ENCODE data around the gene CCDC141. TPM values are rescaled to one million over a fixed set of nuclear protein-coding genes. Genes with fewer than 3 reads are reported as not detected.

Gene CCDC141
- total and polyA plus RNA-seq, 2 donors (not counting 3 experiments of a cell fraction or from before 2014, with no cell fraction given), result not detected

DNA sequence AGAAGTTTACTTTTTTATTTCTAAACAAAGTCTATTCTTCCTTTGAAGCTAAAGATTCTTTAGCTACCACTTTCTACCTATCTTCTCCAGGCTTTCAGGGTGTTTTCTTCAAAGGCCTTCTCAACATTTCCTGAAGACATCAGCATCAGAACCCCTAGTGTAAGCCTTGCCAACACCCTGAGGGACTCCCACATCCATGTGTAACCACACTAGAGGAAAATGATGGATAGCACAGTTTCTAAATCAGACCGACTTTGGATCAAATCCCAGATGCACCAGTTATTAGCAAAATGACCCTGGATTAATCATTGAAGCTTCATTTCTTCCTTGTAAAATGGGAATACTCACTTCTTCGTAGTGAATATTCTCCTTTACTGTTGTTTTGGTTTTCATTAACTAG is 238.0 kb downstream of the CCDC141 start:
- FAIRE-seq (no peak), DNase-seq (ENCODE audit: low read depth, low spot score) (no peak)
- no peak overlapping the region for H3K9ac ChIP-seq (replicated peaks; ENCODE audit: extremely low read depth, insufficient read depth, low read length)
- H4K20me1 ChIP-seq (replicated peaks; ENCODE audit: control insufficient read depth, extremely low read depth, insufficient read depth, low read length), result no peaks in the 10 kb centered on the region
- intact Hi-C loops (cut with micrococcal nuclease) (no loop called here), dilution Hi-C loops (cut with MboI; ENCODE audit: extremely low pct_ligation_motif_present, low sequenced_read_pairs) (loop anchor here (25.0 kb wide), 1 partner anchor 100 kb away; no protein-coding TSS in a partner anchor)
- TF ChIP-seq CTCF (IDR thresholded peaks at IDR 0.05; ENCODE audit: extremely low read depth in 1 of 2, insufficient read depth in 1 of 2, low read depth in 1 of 2, low read length in 2 of 2), result no peak
- TF ChIP-seq FOS (IDR thresholded peaks at IDR 0.05; ENCODE audit: borderline replicate concordance, insufficient read depth, low read length), result no peak
- no peak for TF ChIP-seq JUN (IDR thresholded peaks at IDR 0.05; ENCODE audit: borderline replicate concordance, insufficient read depth, insufficient read length, low read depth)
- no peak for TF ChIP-seq POLR2A (IDR thresholded peaks at IDR 0.05; ENCODE audit: low read depth, low read length)
- no peak for TF ChIP-seq EZH2 (IDR thresholded peaks at IDR 0.05; ENCODE audit: borderline replicate concordance, low read depth, low read length, severe bottlenecking)
- TF ChIP-seq POLR2AphosphoS5 (IDR thresholded peaks at IDR 0.05; ENCODE audit: insufficient read depth, low read depth, low read length), result no peak
- no peak for TF ChIP-seq GATA2 (IDR thresholded peaks at IDR 0.05; ENCODE audit: insufficient read depth, insufficient read length, low read depth, low read length)
- no peak overlapping the region for H3K4me3 ChIP-seq (replicated peaks in 1 of 3; ENCODE audit: insufficient read depth in 1 of 3, low read depth in 1 of 3, low read length in 3 of 3)
- BruUV-seq (replicated peaks), result no TSS peak
- H3K4me1 ChIP-seq (ENCODE audit: control insufficient read depth, extremely low read depth, insufficient read depth, low read length), result no peaks in the 10 kb centered on the region
- no peaks in the 10 kb centered on the region for H3K27me3 ChIP-seq (ENCODE audit: control insufficient read depth in 2 of 2, insufficient read depth in 2 of 2, low read length in 2 of 2)
- no peaks in the 10 kb centered on the region for H3K9me1 ChIP-seq (replicated peaks; ENCODE audit: control insufficient read depth, extremely low read depth, insufficient read depth, low read length)
- H3K36me3 ChIP-seq (ENCODE audit: control insufficient read depth in 2 of 2, extremely low read depth in 1 of 2, insufficient read depth in 2 of 2, low read length in 2 of 2), result no peaks in the 10 kb centered on the region
- H3K9me3 ChIP-seq (replicated peaks; ENCODE audit: control insufficient read depth, insufficient read depth, low read length), result no peaks in the 10 kb centered on the region
- ChIA-PET POLR2A (no interaction called here), CTCF (interaction anchor here (0.6 to 1.8 kb wide), 6 partner anchors 9 to 104 kb away, joined by 3 to 5 read pairs (median 4); no protein-coding TSS in a partner anchor)
- no peak overlapping the region for H2AFZ ChIP-seq (ENCODE audit: low read depth, low read length)
- no peak overlapping the region for H3K4me2 ChIP-seq (ENCODE audit: insufficient read depth, low read length)
- no peaks in the 10 kb centered on the region for H3K79me2 ChIP-seq (ENCODE audit: control insufficient read depth, insufficient read depth, low read length)
- no peak overlapping the region for H3K27ac ChIP-seq (ENCODE audit: insufficient read depth, low read depth, low read length)

Data from endothelial cell of umbilical vein (primary cell).